Mesodermal cell (in vitro differentiated cells): ENCODE results near the gene MUC20.

Experiments used
- H3K27ac ChIP-seq: 2 replicates; pipeline ENCODE4 v1.7.0; 2013; ENCODE audit warnings: mild to moderate bottlenecking, low read depth, low read length, moderate library complexity; ENCODE audit not compliant: severe bottlenecking
- H3K36me3 ChIP-seq: 2 replicates; pipeline ENCODE4 v1.7.1; 2013; ENCODE audit warnings: mild to moderate bottlenecking, low read length, moderate library complexity; ENCODE audit not compliant: control insufficient read depth, insufficient read depth
- H3K4me1 ChIP-seq: one replicate; pipeline ENCODE4 v1.7.1; 2013; ENCODE audit warnings: mild to moderate bottlenecking, low read length; ENCODE audit not compliant: insufficient read depth, control insufficient read depth, poor library complexity, severe bottlenecking
- H3K4me3 ChIP-seq: 2 replicates; pipeline ENCODE4 v1.7.0; 2013; ENCODE audit warnings: low read length, control low read depth, mild to moderate bottlenecking; ENCODE audit not compliant: insufficient read depth, poor library complexity, severe bottlenecking; ENCODE audit errors: extremely low read depth
- H3K9me3 ChIP-seq: 2 replicates; pipeline ENCODE4 v1.7.1; 2013; ENCODE audit warnings: mild to moderate bottlenecking, low read length, moderate library complexity; ENCODE audit not compliant: control insufficient read depth
- WGBS, 2 experiments: methylation state at CpG; one replicate each; pipeline ENCODE4 v1.1.5; 2013; ENCODE audit warnings: missing lambda C conversion rate in 2 of 2; ENCODE audit not compliant: insufficient coverage in 2 of 2; 5-methylcytosine and 5-hydroxymethylcytosine counted together

The MUC20 gene

GRCh38 chr3:195761123-195761566 is 40.4 kb downstream of the MUC20 start:
- Histone ChIP-seq H3K27ac (no peak overlapping the region), H3K36me3 (no peaks in the 10 kb centered on the region), H3K4me1 (no peaks in the 10 kb centered on the region), H3K9me3 (no peaks in the 10 kb centered on the region), H3K4me3 (no peak overlapping the region)
- 87 to 94% methylated on average over 4 to 7 of the region's 10 CpGs for WGBS, 2 experiments

- Histone ChIP-seq H3K4me3 (no peak overlapping the region), H3K27ac (no peak overlapping the region), H3K9me3 (no peaks in the 10 kb centered on the region), H3K36me3 (no peaks in the 10 kb centered on the region), H3K4me1 (no peaks in the 10 kb centered on the region)
- 84 to 87% methylated on average over 41 to 49 of the region's 52 CpGs for WGBS, 2 experiments
Measured at GRCh38 chr3:195761567-195762248, 40.9 kb downstream of the MUC20 start.

GRCh38 chr3:195762249-195762585 is 41.4 kb downstream of the MUC20 start:
- Histone ChIP-seq H3K4me1 (no peaks in the 10 kb centered on the region), H3K9me3 (no peaks in the 10 kb centered on the region), H3K36me3 (no peaks in the 10 kb centered on the region), H3K4me3 (no peak overlapping the region), H3K27ac (no peak overlapping the region)
- WGBS, 2 experiments = 92 to 93% methylated on average over 36 of the region's 36 CpGs

GRCh38 chr3:195762611-195763010 is 41.8 kb downstream of the MUC20 start:
- Histone ChIP-seq H3K36me3 (no peaks in the 10 kb centered on the region), H3K4me3 (no peak overlapping the region), H3K27ac (no peak overlapping the region), H3K9me3 (no peaks in the 10 kb centered on the region), H3K4me1 (no peaks in the 10 kb centered on the region)
- WGBS, 2 experiments = 92 to 94% methylated on average over 21 to 42 of the region's 43 CpGs

- H3K36me3 ChIP-seq = no peaks in the 10 kb centered on the region
- 91 to 94% methylated on average over 21 to 25 of the region's 28 CpGs for WGBS, 2 experiments
- no peaks in the 10 kb centered on the region for H3K4me1 ChIP-seq
- no peaks in the 10 kb centered on the region for H3K9me3 ChIP-seq
- H3K4me3 ChIP-seq = no peak overlapping the region
- no peak overlapping the region for H3K27ac ChIP-seq
Measured at GRCh38 chr3:195763076-195763830, 42.5 kb downstream of the MUC20 start.

GRCh38 chr3:195763843-195764825 is 43.4 kb downstream of the MUC20 start:
- H3K36me3 ChIP-seq = no peaks in the 10 kb centered on the region
- WGBS, 2 experiments = 88 to 89% methylated on average over 21 to 25 of the region's 26 CpGs
- H3K27ac ChIP-seq = no peak overlapping the region
- no peaks in the 10 kb centered on the region for H3K4me1 ChIP-seq
- no peaks in the 10 kb centered on the region for H3K9me3 ChIP-seq
- no peak overlapping the region for H3K4me3 ChIP-seq

- H3K9me3 ChIP-seq = no peaks in the 10 kb centered on the region
- no peak overlapping the region for H3K4me3 ChIP-seq
- no peaks in the 10 kb centered on the region for H3K4me1 ChIP-seq
- H3K27ac ChIP-seq = no peak overlapping the region
- H3K36me3 ChIP-seq = no peaks in the 10 kb centered on the region
- 89 to 90% methylated on average over 22 to 27 of the region's 28 CpGs for WGBS, 2 experiments
Measured at GRCh38 chr3:195764961-195765706, 44.4 kb downstream of the MUC20 start.

GRCh38 chr3:195766671-195767070 is 45.9 kb downstream of the MUC20 start:
- Histone ChIP-seq H3K4me1 (no peaks in the 10 kb centered on the region), H3K4me3 (no peak overlapping the region), H3K36me3 (no peaks in the 10 kb centered on the region), H3K27ac (no peak overlapping the region), H3K9me3 (no peaks in the 10 kb centered on the region)
- WGBS, 2 experiments = 97 to 98% methylated on average over 14 of the region's 14 CpGs

- no peaks in the 10 kb centered on the region for H3K4me1 ChIP-seq
- WGBS, 2 experiments = 100% methylated on average over 2 of the region's 10 CpGs; no CpG with 5 or more reads in 1 of the 2 experiments
- H3K9me3 ChIP-seq = no peaks in the 10 kb centered on the region
- no peak overlapping the region for H3K4me3 ChIP-seq
- no peak overlapping the region for H3K27ac ChIP-seq
- H3K36me3 ChIP-seq = no peaks in the 10 kb centered on the region
Measured at GRCh38 chr3:195767792-195768191, 47.0 kb downstream of the MUC20 start.

- Histone ChIP-seq H3K9me3 (no peaks in the 10 kb centered on the region), H3K36me3 (no peaks in the 10 kb centered on the region), H3K4me1 (no peaks in the 10 kb centered on the region), H3K4me3 (no peak overlapping the region), H3K27ac (no peak overlapping the region)
- WGBS, 2 experiments = 91 to 93% methylated on average over 4 to 5 of the region's 6 CpGs
Measured at GRCh38 chr3:195768414-195768813, 47.6 kb downstream of the MUC20 start.
